Epithelial cell of proximal tubule (primary cell): Measurements from ENCODE around the gene CRYGN. TPM values are rescaled to one million over a fixed set of nuclear protein-coding genes. Genes with fewer than 3 reads are reported as not detected.

Experiments
- DNase-seq: peaks from one replicate; pipeline ENCODE4 v3.0.0-alpha.2; 2011; ENCODE audit warnings: low read depth
- H3K4me3 ChIP-seq: 2 replicates; pipeline ENCODE4 v1.5.1; 2011; ENCODE audit warnings: low read depth, mild to moderate bottlenecking, low read length
- CTCF ChIP-seq: conservative IDR thresholded peaks from 2 replicates; pipeline ENCODE4 v1.5.1; 2012; ENCODE audit warnings: low read depth, mild to moderate bottlenecking, low read length
- total RNA-seq: library from RNA; depleted of rRNA; stranded (reverse); fragments of >200 nt; gene quantifications from 2 replicates; pipeline ENCODE4 v1.2.3, GENCODE V29; 2015

The CRYGN gene
- total RNA-seq, 1 donor from 2014 or later, result not detected

GRCh38 chr7:151449990-151450389 is 10.0 kb upstream of the CRYGN start:
- TF ChIP-seq CTCF, result no peak
- DNase-seq, result no peak

GRCh38 chr7:151448261-151449252 is 8.6 kb upstream of the CRYGN start:
- H3K4me3 ChIP-seq, result peak overlapping the region; percentile 56
- no peak for DNase-seq
- TF ChIP-seq CTCF, result peak; percentile 64

More at GRCh38 chr7:151449990-151450389, 10.0 kb upstream of the CRYGN start:
- H3K4me3 ChIP-seq, result no peak overlapping the region

- no peak for DNase-seq
- no peak for TF ChIP-seq CTCF
- peak overlapping the region; percentile 56 for H3K4me3 ChIP-seq
Observed at GRCh38 chr7:151447901-151448260, 7.9 kb upstream of the CRYGN start.

GRCh38 chr7:151447312-151447711 is 7.4 kb upstream of the CRYGN start:
- TF ChIP-seq CTCF, result no peak
- H3K4me3 ChIP-seq, result no peak overlapping the region
- no peak for DNase-seq

GRCh38 chr7:151446412-151446811 is 6.5 kb upstream of the CRYGN start:
- DNase-seq, result no peak
- TF ChIP-seq CTCF, result no peak
- no peak overlapping the region for H3K4me3 ChIP-seq

- no peak overlapping the region for H3K4me3 ChIP-seq
- no peak for DNase-seq
- no peak for TF ChIP-seq CTCF
Observed at GRCh38 chr7:151444632-151445031, 4.7 kb upstream of the CRYGN start.
